ENCODE measurements around the gene LMCD1. TPM values are rescaled to one million over a fixed set of nuclear protein-coding genes. Genes with fewer than 3 reads are reported as not detected.

The LMCD1 gene
- total RNA-seq, 4 donors from 2014 or later: 13.9 to 64.6 (median 25.6) TPM

DNA sequence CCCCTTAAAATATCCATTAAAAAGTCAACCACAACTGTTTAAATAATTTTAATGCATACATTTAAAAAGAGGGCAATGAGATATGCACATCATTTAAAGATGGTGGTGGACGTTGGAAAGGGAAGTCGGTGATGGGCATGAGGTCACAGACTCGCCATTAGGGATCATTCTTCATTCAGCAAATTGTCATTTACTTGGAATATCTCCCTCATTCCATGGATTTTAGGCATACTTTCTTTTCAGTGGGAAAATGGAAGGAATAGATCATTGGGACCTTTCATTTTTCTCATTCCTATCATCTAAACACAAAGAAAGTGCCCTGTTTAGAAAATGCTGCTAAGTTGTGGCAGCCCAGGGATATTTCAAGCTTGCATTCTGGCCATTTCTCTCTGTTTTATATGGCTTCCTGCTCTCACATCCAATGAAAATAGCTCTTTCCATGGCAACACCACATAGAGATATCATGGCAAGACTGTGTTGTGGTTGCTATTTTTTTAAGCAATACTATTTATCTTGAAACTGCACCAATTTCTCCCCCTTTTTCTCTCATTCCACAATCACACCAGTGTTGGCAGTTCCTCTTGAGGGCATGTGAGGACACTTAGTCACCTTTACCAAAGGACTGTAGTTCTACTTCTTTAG is 40.7 kb upstream of the LMCD1 start:
- no peak overlapping the region for H3K4me3 ChIP-seq (replicated peaks in 1 of 3)
- no peaks in the 10 kb centered on the region for H3K9me3 ChIP-seq
- intact Hi-C loops (cut with DNase I): no loop called here
- no peak overlapping the region for H3K27ac ChIP-seq
- DNase-seq: no peak
- no peaks in the 10 kb centered on the region for H3K36me3 ChIP-seq
- H3K27me3 ChIP-seq: no peaks in the 10 kb centered on the region
- H3K4me1 ChIP-seq: peaks cover 6 to 13% of the 10 kb centered on the region in 2 donors
- 78 to 79% methylated on average over 3 of the region's 3 CpGs for WGBS, 2 donors
- TF ChIP-seq, protein P1, sequence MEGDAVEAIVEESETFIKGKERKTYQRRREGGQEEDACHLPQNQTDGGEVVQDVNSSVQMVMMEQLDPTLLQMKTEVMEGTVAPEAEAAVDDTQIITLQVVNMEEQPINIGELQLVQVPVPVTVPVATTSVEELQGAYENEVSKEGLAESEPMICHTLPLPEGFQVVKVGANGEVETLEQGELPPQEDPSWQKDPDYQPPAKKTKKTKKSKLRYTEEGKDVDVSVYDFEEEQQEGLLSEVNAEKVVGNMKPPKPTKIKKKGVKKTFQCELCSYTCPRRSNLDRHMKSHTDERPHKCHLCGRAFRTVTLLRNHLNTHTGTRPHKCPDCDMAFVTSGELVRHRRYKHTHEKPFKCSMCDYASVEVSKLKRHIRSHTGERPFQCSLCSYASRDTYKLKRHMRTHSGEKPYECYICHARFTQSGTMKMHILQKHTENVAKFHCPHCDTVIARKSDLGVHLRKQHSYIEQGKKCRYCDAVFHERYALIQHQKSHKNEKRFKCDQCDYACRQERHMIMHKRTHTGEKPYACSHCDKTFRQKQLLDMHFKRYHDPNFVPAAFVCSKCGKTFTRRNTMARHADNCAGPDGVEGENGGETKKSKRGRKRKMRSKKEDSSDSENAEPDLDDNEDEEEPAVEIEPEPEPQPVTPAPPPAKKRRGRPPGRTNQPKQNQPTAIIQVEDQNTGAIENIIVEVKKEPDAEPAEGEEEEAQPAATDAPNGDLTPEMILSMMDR (IDR thresholded peaks at IDR 0.05): no peak
- no peak for TF ChIP-seq POLR2A (IDR thresholded peaks at IDR 0.05)

DNA sequence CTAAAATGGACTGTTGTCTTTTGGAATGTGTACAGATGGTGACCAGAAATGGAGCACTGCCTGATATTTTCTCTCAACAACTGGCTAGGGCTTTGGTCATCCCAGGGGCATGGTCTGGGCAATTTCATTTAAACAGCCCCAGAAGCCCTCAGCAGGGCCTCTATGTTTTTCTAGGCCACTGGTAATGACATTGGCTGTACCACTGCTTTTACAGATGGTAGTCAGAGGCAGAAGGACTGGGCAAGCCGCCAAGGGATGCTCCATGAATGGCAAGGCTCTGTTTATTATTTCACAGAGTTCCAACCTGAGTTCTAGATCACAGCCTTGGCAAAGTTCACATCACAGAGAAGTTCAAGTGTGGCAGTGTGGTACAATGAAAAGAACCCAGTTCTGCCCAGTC is 37.0 kb upstream of the LMCD1 start:
- H3K36me3 ChIP-seq: no peaks in the 10 kb centered on the region
- H3K4me1 ChIP-seq: no peaks in the 10 kb centered on the region
- no peaks in the 10 kb centered on the region for H3K27me3 ChIP-seq
- 88 to 100% methylated on average over 1 of the region's 1 CpG for WGBS, 2 donors
- intact Hi-C loops (cut with DNase I): no loop called here
- no peak overlapping the region for H3K27ac ChIP-seq
- H3K9me3 ChIP-seq: no peaks in the 10 kb centered on the region
- H3K4me3 ChIP-seq (replicated peaks in 1 of 3): no peak overlapping the region
- no peak for DNase-seq
- TF ChIP-seq, protein P1 (IDR thresholded peaks at IDR 0.05): no peak
- no peak for TF ChIP-seq POLR2A (IDR thresholded peaks at IDR 0.05)

DNA sequence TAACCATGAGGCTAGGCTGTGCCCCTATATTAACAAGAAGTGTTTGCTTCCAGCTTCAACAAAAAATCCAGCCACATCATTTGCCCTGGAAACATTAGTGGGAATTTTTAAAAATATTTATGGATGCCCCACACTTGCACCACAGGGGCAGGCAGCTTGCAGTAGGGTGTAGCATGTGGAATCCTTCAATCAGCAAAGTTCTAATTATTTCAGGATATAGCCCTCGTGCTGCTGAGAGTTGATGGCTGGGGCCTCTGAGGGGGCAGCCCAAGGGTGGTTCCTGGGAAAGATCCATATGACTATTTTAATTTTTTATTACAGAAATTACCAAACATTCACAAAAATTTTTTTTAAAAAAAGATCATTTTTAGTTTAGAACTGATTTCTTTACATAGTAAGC is 35.1 kb upstream of the LMCD1 start:
- WGBS, 2 donors: 67 to 81% methylated on average over 1 of the region's 1 CpG
- no peak for DNase-seq
- no peak overlapping the region for H3K4me3 ChIP-seq (replicated peaks in 1 of 3)
- no peaks in the 10 kb centered on the region for H3K36me3 ChIP-seq
- no peaks in the 10 kb centered on the region for H3K9me3 ChIP-seq
- H3K27me3 ChIP-seq: no peaks in the 10 kb centered on the region
- intact Hi-C loops (cut with DNase I): no loop called here
- TF ChIP-seq, protein P1 (IDR thresholded peaks at IDR 0.05): no peak
- TF ChIP-seq POLR2A (IDR thresholded peaks at IDR 0.05): no peak
- no peak overlapping the region for H3K27ac ChIP-seq
- no peaks in the 10 kb centered on the region for H3K4me1 ChIP-seq

DNA sequence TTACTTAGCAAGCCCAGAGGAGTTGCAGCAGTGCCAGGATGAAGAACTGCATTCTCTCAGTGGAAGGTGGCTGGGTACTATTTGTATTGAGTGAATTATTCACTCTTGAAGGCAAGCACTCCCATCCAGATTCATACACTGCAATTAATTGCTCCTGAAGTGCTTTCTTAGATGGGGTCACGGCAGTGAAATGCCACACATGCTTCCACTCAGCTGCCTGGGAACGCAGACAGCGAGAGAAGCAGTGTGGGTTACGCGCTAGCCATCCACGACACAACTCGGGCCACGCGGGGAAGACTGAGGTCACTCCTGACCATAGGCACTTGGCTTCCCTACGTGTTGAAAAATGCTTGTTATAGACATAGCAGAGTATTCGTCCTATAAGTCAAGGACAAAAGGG is 30.8 kb upstream of the LMCD1 start:
- TF ChIP-seq, protein P1 (IDR thresholded peaks at IDR 0.05): no peak
- TF ChIP-seq POLR2A (IDR thresholded peaks at IDR 0.05): no peak
- no peak for DNase-seq
- WGBS, 2 donors: 82 to 87% methylated on average over 11 of the region's 11 CpGs

DNA sequence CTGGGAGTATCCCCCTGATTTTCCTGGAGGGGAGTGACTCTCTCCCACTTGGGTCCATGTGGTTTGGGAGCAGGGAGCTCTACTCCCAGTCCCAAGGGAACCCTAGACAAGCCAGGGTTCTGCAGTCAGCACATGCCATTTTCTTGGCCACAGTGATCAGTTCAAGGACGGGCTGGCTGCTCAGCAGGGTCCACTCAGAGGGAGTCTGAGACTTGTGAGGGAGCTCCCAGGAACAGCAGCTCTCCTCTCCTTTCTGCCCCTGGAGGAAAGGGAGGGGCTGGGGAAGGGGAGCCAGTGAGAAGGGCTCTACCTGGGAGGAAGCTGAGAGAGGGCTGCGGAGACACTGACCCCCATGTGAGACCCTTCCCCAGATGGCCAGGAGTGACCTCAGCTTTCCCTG is 29.1 kb upstream of the LMCD1 start:
- 70 to 100% methylated on average over 2 of the region's 2 CpGs for WGBS, 2 donors
- no peaks in the 10 kb centered on the region for H3K9me3 ChIP-seq
- H3K36me3 ChIP-seq: no peaks in the 10 kb centered on the region
- H3K4me3 ChIP-seq (replicated peaks in 1 of 3): no peak overlapping the region
- intact Hi-C loops (cut with DNase I): no loop called here
- no peak overlapping the region for H3K27ac ChIP-seq
- no peaks in the 10 kb centered on the region for H3K27me3 ChIP-seq
- no peak for DNase-seq
- no peak for TF ChIP-seq POLR2A (IDR thresholded peaks at IDR 0.05)
- TF ChIP-seq, protein P1 (IDR thresholded peaks at IDR 0.05): no peak
- H3K4me1 ChIP-seq: no peaks in the 10 kb centered on the region

More for the DNA sequence above, 30.8 kb upstream of the LMCD1 start:
- no peak overlapping the region for H3K4me3 ChIP-seq (replicated peaks in 1 of 3)
- no peaks in the 10 kb centered on the region for H3K36me3 ChIP-seq
- no peak overlapping the region for H3K27ac ChIP-seq
- intact Hi-C loops (cut with DNase I): no loop called here
- no peaks in the 10 kb centered on the region for H3K9me3 ChIP-seq
- no peaks in the 10 kb centered on the region for H3K27me3 ChIP-seq
- no peaks in the 10 kb centered on the region for H3K4me1 ChIP-seq
